NCI-H524 (cell line): ENCODE measurements around the gene DLX1.
A peak's percentile ranks its signal among the peaks of the same experiment; 100 is the strongest.

Source experiments
- DNase-seq, 2 experiments: peaks; one replicate each; lab custom pipeline; 2025; lab: John Stamatoyannopoulos, UW

Gene DLX1

DNA sequence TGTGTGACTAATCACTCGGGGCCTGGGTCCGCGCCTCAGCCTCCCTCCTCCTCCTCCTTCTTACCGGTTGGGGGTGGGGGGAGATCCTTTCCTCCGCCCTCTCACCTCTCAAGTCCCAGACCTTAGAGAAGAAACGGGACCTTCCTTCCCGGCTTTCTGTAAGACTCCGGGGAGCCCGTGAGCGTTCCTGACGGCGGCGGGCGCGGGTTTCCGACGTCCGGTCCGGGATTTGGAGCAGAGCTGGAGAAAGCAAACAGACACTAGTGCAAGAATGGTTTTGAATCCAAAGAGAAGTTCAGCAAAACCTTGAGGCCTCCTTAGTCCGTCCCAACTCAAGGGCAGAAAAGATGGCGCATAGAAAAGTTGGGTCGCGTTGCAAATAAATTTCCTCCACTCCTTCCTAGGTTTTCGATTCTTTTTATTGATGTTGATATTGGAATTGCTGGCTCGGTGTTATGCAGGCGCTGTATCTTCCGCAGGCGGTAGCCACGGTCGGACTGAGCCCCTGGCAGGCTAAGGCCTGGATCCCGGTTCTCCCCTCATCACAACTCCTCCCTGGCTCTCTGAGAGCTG, 2.0 kb downstream of the DLX1 start:
- no peak for DNase-seq

DNA sequence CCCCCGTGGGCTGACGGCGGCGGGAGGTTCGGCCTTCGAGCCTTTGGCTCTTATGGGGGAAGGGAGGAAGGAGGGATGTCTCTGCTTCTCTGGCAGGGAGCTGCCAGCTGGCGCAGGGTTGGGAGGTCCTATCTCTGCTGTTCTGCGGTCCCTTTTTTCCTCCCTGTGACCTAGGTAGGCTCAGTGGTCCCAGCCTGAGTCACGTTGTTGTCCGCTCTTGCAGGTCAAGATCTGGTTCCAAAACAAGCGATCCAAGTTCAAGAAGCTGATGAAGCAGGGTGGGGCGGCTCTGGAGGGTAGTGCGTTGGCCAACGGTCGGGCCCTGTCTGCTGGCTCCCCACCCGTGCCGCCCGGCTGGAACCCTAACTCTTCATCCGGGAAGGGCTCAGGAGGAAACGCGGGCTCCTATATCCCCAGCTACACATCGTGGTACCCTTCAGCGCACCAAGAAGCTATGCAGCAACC, 2.5 kb downstream of the DLX1 start:
- DNase-seq, result no peak

DNA sequence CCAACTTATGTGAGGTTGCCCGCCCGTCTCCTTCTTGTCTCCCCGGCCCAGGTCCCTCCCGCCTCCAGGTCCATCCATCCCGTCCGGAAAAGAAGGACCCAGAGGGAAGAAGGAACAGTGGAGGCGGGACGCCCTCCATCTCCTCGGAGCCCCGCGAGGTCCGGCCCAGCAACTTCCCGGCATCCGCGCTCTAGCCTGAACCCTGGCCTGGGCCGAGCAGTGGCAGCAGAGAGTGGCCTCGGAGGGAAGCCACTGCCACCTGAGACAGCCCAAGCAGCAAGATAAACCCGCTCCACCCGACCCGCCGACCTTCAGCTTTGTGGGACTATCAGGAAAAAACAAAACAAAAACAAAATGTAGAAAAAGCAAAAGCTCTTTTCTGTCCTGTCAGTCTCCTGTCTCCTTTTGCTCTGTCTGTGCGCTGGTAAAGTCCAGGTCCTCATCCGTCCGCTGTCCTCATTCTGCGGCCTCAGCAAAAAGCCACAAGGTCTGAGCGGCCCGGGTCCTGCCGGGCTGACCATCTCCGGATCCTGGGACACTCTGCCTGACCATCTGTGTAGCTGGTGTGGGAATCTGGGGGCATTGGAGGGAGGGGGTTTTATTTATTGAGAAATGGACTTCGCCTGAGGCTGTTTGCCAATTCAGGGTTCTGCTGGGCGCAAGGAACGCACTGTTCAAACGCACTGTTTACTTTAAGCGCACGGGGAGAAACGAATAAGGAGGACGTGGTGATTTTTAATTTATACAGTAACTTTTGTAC, 3.1 kb downstream of the DLX1 start:
- no peak for DNase-seq

DNA sequence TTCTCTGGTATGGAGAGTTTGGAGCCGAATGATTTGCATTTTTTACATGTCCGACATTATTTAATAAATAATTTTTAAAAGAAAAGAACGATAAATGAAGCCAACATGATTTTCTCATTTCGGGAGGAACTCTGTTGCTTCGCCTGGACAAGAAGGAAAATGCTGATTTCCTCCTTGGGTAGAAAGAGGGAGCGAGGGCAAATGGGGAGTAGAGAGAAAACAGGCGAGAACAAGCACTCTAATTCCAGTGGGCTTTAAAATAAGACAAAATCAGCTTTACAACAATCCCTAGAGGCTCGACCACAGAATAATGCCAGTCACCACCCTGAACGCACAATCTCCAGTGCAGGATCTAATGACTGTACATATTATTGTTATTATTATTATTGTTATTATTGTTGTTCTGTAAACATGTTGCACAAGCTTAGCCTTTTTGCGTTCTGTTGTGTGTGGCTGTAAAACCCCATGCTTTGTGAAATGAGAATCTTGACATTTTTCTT, 3.7 kb downstream of the DLX1 start:
- DNase-seq, result no peak

DNA sequence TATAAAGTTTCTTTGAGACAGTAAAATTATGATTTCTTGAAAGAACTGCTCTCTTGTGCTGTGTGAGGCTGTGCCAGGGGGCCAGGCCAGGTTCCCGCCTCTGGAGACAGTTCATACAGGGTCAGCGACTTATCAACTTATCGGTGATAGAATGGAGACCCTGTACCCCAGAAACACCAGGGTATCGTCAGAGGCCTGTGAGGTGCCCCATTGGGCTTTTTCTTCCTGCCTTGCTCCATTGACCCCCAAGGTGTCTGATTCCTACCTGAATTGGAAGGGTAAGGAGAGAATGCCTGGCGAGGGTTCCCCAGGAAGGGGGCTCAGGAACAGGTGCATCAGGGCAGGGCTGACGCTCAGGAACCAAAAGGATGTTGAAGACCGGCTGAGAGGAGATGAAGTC, 4.3 kb downstream of the DLX1 start:
- DNase-seq, result no peak

DNA sequence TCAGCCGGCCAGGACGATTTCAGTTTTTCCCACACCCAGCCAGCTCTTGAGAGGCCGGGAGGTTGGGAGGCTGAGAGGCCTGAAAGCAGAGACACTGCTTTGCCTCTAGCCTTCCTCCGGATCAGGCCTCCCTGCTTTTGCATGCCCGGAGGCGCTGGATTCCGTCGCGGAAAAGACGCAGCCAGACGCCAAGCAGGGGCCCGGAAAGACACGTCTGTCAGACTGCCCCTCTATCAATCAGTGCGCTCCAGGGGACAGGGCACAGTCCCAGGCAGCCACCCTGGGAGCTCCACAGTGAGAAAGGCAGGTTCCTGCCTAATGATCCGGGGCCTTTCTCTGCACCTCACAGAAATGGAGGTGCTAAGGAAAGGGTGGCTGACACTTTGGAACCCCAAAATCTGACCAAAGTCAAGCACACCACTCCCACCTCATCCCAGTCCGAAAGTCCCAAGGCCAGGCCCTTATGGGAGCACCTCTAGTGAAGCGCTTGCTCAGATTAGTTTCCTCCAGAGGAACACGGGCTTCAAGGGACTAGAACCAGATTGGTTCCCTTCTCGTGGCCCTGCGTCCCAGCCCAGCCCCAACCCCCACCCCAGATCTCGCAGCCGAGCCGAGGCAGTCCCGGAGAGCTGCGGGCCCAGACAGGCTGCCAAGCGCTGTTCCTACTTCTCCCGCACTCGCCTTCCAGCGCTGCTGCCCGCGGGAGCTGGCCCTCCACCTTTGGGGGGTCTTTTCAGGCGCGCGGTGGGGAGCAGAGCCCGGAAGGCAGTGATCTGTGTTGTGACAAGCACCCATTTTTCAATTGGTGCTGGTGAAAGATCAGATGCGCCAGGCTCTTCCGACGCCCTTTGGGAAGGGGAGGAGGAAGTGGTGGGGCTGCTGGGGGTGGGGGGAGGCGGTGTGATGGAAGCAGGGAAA, 5.0 kb downstream of the DLX1 start:
- DNase-seq, result no peak

DNA sequence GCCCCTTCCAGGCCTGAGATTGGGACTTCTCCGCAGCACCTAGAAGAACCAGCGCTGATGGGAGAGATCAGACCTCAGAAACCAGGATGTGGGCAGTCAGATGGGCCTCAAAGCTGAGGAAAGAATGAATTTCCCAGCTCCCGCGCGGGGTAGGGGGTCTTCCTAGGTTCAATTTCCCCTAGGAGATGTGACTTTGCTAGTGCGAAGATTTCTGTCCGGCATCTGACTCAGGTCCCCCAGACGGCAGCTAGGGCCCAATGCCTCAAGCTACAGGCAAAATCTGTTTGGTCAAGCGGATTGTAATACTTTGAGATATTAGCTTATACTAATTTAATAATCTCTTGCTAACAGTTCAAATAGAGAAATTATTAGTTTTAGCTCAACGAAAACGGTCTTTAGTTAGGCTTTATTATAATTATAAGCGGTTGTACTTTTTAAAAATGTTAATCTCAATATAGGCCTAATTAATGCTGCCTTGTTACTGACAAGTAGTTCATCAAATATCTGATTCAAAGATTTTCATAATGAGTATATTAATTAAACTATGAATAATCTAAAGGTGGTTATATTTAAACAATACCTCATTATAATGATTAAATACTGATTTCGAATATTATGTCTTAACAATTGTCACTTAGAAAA, 5.8 kb downstream of the DLX1 start:
- DNase-seq, result no peak

DNA sequence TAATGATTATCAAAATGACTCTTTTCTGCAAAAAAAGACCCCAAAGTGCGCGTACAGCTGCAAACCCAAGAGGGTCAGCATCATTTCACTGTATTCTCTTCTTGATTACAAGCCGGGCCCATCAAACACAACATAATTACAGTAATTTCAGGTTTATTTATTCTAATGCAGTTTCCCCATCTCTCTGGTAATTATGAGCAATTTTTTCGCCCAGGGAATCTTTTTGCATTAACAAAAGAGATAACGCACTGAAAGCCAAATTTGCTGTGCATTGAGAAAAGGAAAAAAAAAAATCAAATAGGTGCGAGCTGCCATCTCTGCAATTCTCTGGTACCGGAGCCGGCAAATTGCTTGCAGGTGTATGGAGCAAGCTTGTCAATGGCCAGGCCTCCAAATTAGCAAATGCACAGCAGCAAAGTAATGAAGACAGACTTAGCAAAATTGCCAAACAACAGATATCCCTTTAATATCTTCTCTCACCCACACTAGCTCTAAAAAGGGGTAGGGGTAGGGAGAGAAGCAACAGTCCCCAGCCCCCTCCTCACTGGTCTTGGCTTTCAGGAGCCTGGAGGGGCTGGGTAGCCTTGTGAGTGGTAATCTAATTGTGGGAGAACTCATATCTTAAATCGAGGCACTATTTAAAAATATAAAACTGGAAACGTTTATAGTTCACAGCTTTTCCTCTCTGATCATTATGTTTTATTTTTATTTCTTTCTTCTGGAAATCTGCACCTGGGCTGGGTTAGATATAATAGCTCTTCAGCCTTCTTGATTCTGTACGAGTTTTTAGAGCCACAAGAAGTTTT, 6.7 kb downstream of the DLX1 start:
- no peak for DNase-seq

DNA sequence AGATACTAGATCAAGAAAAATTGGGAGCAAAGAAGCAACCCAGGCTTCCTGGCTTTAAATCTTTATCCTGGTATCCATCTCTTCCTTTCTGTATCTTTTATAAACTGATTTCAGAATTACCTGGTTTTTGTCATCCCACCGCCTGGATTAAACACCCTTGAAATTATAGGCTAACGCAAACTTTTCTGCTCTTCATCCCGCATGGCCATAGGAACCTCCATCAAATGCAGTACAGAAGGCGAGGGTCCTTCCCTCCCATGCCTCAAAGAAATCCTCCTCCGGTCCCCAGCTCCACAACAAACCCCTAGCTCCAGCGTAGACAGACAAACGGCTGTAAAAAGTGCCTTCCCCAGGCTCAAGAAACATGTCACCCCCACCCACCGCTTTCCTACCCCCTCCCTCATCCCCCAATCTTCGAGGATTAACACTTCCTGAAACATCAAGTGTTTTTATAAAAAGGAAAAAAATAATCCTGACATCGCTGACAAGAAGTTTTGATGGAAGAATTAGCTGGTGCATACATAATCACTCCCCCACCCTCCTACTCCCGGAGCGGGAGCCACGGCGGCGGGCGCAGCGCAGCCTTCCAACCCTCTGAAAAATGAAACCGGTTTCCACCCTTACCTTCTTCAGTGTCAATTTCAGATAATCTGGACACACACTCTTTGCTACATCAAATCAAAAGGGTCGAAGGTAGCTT, 7.6 kb downstream of the DLX1 start:
- DNase-seq, result peak in 1 of 2 experiments; percentile 13

DNA sequence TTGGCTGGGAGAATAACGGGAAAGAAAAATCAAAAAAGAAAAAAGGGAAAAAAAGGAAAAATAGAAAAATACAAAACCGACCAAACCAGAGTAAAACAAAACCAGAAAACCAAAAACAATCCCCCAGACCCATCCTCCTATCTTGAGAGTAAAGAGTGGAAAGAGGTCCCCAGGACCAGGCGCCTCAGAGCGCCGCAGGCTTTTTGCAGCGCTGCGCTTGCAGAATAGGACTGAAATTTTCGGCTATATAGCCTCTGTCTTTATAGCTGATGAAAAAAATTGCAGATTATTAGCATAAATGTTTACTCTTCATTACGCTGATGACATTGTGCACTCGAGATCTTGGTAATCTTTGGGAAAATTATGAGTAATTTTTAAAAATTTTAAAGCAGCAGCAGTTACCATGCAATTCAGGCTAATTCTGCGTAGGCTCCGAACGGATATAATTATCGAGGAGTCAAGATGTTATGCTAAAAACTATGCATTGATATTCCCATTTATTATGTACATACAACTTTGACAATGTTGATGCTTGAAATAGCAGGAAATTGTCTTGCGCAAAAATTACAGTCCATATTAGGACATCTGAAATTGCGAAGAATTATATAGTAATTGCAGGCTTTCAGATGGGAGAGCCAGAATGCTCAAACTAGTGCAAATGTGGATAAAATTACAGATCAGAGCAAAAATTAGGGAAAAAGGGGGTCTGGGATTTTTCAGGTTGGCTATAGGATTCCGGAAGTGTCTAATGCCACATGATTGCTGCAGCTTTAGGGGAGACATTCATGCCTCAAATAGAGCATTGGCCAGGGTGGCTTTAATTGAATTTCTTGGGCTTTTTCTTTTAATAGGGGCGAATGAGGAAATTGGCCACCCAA, 8.3 kb downstream of the DLX1 start:
- DNase-seq, result no peak

DNA sequence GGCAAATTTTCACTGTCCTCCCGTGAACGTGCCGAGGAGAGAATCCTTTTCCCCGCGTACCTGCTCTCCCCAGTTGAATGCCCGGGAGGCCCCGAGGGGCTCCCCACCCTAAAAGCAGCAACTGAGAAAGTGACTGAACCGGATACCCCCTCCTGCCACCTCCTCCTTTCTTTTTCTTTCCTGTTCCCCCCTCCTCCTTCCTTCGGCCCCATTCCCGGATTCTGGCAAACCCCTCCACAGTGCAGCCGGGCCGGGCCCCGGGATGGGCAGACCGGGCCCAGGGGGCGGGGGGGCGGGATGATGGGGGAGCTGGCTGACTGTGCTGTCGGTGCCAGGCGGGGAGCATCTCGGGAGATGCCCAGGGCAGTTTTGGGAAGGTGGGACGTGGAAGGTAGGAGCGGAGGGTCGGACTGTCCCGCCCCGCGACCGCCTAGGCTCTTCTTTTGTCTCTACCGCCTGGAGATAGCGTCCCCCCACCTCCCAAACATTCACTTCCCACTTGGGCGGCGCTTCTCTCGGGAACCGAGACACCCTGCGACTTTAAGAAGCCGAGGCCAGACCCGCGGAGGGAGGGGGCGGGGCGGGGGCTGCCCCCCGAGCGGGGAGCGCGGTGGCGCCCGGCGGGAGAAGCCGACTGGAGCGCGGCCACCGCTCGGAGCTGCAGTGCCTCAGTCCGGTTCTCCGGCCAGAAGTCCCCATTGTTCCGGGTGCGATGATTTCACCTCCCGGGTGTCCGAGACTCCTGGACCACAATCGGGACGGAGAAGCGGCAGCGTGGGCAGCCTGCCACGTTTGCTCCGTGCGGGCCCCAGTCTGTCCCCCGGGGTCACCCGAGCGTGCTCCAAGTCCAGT, 9.2 kb downstream of the DLX1 start:
- peak; percentile 36 to 43 for DNase-seq

DNA sequence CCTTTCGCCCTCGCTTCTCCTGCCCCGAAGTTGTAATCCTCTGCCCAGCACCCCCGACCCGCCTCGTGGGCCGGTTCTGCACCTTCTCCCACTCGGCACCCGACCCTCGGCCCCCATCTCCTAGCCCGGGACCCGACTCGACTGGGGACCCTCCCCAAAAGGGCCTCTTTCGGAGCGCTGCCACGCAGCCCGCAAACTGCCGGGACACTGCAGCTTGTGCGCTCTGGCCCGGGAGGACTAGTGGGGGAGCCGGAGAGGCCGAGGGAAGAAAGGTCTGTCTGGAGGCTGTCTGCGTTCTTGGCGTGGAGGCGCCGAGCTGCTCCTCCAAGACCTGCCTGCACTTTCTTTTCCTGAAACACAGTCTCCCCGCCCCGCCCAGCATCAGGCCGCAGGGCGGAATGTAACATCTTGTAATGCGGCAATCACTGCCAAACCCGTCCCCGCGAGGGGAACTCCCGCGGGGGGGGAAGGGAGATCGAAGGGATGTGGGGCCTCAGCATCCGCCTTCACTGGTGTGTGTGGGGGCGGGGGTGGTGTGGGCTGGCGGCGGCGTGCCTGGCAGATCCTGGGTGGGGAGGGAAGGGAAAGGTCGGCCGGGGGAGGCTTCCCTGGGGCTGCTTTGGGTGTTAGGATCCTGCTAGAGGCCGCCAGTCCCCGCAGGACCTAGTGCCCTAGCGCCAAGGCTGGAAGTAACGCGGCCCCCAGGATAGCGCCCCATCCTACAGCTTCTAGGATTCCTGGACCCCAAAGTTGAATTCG, 10.0 kb downstream of the DLX1 start:
- peak in 1 of 2 experiments; percentile 63 for DNase-seq

DNA sequence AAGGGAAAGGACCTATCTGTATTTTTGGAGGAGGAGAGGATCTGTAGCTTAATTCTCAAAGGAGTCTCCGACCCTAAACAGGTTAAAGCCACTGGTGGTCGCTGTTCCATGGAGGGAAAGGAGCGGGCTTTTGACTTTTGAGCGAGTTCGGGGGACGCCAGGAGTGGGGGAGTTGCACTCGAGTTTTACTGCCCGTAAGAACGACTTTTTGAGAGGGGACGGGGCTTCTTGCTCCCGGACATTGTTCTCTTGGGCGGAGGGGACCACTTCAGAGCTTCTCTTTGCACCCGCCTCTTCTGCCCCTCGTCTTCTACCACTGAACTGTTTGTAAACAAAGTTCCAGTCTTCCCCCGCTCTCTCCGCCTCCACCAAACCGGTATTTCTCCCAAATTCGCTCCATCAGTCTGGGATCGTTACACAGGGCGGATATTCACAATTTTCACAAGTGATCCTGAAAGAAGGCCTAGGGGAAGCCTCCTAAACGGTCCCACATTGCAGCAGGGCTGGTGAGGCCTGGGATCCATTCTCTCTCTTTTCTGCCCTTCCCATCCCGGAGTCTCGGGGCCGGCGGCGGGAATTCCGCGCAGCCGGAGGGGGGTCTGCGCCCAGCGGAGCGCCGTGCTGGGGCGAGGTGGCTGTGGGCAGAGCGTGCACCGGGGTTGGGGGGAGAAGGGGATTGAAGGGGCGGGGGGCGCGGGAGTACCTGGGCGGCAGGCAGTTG, 10.8 kb downstream of the DLX1 start:
- DNase-seq, result peak; percentile 26 to 63

DNA sequence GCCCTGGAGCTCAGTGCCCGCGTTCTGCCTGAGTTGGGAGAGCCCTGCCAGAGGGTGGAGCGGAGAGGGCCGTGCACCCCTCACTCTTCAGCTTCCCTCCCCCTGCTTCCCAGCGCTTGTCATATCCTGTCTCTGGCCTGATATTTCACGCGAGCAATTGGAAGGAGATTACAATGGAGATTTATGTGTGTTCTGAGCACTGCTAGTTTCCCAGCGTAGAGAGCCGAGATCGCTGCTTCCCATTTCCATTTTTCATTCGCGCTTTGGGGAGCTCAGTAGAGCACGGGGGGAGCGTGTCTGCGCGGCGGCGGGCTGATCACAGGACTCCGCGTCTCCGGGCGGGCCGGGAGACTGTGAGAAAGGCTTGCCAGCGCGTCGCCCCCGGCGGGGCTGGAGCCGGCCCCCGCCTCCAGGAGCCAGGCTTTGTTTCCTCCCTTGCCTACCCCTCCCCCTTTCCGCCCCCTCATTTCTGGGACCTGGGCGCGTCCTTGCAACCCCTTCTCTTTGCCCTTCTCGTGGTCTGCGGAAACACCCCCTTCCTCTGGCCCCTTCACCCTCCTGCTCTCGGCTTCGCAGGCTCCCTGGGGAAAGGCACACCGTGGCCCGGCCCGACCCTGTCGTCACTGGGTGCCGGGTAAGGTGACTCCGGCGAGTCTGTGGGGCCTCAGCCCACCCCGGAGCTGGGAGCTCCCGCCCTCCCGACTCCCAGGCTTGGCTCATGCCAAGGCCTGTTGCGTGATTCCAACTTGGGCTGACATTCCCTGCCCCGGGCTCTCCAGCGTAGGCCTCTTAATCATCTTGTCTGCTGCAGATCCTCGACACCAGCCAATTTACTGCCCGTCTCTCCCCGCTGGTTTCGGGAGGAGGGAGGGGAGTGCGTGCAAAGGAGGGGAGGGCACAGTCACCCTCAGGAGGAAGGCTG, 11.6 kb downstream of the DLX1 start:
- peak in 1 of 2 experiments; percentile 61 for DNase-seq

DNA sequence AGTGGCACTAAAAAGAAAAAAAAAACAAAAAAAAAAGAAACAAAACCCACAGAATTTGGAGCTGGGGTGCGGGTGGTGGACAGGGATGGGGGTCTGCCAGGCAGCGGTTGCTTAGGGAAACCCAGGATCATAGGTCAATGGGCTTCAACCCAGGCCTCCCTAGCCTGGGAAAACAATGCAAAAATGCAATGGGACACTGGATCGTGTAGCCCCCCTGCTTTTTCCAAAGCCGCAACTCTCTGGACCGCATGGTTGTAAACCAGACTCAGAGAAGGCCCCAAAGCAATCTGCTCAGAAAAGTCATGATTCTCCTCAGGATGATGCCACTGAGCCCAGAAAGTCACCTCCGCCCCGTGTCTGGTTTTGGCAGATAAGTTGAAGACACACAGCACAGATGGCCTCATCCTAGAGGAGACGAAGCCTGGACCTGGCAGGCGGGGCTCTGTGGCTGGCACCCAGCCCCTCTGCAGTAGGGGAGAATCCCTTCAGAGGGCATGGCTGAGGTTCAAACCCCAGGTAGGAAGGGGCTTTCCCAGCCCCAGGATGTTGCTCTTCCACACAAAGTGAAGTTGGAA, 12.3 kb downstream of the DLX1 start:
- DNase-seq, result peak in 1 of 2 experiments; percentile 65

DNA sequence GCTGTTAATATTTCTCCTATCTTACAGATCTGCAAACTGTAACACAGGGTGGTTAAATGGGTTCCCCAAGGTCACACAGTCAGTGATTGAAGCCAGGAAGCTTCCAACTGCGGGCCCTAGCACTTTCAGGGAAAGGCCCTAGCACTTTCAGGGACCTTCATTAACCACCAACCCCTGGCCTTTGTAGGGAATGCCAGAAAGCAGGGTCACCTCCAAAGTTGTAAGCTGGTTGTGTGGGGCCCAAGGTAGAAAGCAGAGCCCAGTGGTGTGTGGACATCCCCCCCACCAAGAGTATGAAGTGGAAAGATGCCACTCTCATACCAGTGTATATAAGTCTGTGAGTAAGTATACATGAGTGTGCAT, 13.0 kb downstream of the DLX1 start:
- DNase-seq, result no peak
